Activated CD8-positive, alpha-beta memory T cell treated with anti-CD3 and anti-CD28 coated beads, Interleukin-2, amount 50 U/mL, for 24 hours (primary cell): ENCODE measurements around the gene SLC52A3.
"Not testable (repeated sequence)": the region's sequence is repeated elsewhere in the genome, so short reads cannot be mapped to it uniquely, and the experiment has no call there.

Source experiments
- DNase-seq: peaks from one replicate; pipeline ENCODE4 v3.0.0-alpha.2; 2020; ENCODE audit errors: extremely low read depth

SLC52A3 gene

DNA sequence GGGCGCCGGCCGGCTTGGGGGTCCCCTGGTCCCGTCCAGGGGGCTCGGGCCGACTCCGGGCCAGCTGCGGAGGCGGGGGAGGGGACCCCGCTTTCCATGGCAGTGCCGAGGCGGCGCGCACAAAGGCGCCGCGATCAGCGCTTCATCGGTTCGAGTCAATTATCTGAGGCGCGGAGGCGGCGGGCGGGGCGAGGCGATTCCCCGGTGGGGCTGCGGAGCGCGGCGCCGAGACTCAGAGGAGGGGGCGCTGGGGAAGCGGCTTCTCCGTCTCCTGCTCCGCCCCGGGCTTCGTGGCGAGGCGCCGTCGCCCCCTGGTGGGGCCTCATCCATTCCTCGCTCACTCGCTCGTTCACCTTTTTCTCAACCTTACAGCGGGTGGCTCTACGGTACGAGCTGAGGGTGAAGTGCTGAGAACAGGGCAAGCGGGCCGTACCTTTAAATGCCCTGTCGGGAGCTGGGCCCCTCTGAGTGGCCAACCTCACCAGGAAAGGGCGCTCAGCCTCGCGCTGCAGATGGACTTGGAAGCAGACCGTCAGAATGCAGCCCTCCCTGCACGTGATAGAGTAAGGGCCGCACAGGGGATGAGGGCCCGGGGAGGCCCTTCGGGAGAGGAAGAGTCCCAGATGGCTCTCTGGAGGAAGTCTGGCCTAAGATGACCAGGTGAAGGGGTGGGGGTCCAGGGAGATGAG lies 39.9 kb downstream of the SLC52A3 start:
- DNase-seq = peak; percentile 7

DNA sequence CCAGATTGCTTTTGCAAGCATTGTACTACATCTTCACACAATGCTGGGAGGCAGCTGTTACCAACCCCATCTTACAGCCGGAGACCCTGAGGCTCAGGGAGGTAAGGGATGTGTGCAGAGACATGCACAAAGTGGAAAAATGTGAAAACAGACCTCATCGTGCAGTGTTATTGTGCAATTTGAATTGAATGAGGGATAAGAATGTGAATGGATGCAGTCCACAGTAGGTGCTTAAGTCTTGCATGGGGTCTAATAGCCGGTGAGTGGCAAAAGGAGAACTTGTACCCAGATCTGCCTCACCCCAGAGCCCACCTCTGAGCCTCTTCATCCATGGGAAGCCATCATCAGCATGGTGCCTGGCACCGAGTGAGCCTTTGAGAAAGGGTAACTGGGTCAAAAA lies 42.1 kb downstream of the SLC52A3 start:
- no peak for DNase-seq

DNA sequence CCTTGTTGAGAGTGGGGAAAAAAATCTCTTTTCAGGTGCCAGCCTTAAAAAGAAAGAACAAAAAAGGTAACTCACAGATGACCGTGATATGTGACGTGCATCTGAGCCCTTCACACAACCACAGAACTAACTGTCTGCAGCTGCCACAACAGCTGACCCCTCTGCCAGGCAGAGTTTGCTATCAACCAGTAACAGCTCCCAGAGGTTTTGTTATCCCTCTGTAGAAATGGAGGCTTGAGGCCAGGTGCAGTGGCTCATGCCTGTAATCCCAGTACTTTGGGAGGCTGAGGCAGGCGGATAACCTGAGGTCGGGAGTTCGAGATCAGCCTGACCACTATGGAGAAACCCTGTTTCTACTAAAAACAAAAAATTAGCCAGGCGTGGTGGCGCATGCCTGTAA lies 42.8 kb downstream of the SLC52A3 start:
- DNase-seq = no peak

DNA sequence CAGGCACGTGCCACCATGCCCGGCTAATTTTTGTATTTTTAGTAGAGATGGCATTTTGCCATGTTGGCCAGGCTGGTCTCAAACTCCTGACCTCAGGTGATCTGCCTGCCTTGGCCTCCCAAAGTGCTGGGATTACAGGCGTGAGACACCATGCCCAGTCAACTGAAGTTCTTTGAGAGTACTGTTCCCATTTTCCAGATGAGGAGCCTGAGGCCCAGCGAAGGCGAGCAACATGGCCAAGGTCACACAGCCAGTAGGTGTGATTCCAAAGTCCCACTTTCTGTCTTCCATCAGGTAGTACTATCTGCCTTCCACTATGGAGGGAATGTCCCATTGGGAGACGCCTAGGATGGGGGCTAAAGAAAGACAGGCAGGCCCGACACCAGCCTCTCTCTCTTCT lies 43.5 kb downstream of the SLC52A3 start:
- DNase-seq = not testable (repeated sequence)

DNA sequence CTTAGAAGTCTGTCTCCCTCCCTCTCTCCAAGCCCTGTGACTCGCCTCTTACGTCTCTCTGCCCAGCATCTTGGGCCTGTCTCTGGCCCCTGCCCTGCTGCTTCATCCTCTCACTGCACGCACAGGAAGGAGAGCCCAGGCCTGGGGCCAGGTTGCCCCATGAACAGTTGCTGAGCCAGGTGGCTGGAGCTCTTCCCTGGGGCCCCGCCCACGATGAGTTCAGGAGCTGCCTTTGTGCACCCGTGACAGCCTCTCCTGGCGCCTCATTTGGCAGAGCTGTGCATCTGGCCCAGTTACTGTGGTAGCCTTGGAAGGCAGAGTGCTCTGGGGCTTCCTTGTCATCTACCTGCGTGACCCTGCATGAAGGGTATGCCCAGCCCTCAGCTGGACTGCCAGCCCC lies 44.5 kb downstream of the SLC52A3 start:
- no peak for DNase-seq

DNA sequence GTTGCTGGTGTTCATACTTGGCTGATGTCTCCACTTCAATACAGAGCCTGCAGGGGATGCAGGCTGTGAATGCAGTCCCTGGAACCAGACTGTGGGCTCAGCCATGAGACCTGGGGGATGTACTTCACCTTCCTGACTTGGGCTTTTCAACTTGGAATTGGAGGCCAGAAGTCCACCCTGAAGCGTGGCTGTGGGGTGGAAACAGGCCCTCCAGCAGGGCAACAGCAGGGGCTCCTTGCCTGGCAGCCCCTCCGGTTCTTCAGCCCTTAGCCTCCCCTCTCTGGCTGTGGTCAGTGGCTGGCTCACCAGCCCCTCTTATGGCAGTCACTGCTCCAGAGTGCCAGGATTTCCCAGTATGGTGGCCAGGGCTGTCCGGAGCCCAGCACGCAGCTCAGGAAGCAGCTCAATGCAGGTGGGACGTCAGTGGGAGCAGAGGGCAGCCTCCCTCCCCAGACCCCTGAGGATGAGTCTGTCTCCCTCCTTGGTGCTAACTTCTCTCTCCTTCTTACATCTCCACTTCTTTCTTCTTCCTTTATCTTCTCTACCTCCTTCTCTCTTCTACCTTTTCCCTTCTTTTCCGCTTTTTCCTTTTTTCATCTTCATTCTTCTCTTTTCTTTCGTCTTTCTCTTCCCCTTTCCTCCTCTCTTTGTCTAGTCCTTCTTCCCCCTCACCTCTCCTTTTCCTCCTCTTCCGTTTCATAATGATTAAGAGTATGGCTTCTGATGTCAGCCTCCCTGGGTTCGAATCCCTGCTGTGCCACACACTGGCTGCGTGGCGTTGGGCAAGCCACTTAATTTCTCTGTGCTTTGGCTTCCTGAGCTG lies 45.3 kb downstream of the SLC52A3 start:
- no peak for DNase-seq

DNA sequence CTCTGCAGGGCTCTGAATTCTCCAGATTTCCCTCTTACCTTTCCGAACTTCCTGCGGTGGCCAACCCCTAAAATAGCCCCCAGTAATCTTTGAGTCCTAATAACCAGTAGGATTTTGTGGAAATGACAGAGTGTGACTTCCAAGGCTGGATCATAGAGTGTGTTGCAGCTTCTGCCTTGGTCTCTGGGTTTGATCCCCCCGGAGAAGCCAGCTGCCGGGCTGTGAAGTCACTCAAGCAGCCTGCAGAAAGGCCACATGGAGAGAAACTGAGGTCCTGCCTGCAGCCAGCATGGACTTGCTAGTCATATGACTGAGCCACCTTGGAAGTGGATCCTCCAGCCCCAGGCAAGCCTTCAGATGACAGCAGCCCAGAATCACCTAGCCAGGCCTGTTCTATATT lies 46.4 kb downstream of the SLC52A3 start:
- DNase-seq = no peak

DNA sequence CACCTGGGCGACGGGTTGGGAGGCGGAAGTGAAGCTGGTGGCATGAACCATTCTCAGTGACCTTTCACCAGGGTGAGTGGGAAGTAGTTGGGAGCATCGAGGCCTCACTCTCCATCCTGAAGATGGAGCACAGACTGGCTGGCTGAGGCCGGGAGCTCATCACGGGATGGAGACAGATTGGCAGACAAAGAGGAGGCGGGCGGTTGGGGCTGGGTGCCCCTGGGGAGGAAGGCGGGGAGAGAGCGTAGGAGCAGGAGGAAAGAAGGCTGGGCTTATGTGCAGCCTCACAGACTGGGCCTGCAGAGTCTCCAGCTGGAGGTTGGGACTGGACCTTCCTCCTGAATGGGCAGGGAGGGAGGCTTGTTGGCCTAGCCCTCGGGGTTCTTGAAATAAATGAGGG lies 48.5 kb downstream of the SLC52A3 start:
- no peak for DNase-seq

DNA sequence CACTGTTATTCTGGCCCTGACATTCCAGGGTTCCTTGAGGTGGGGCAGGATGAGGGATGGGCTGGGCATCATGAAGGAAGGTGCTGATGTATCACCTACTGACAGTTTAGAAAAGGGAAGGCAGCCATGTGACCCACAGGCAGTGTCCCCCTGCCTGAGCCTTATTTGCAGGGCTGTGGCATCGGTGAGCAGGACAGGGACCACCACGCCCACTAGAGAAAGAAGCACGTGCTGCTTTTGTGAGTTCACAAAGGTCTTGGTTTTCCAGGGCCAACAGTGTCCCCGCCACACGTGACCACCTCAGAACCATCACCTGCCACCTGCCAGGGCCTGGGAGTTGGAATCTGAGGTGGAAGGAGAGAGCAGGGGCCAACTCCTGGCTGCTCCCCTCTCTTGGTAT lies 49.2 kb downstream of the SLC52A3 start:
- no peak for DNase-seq

DNA sequence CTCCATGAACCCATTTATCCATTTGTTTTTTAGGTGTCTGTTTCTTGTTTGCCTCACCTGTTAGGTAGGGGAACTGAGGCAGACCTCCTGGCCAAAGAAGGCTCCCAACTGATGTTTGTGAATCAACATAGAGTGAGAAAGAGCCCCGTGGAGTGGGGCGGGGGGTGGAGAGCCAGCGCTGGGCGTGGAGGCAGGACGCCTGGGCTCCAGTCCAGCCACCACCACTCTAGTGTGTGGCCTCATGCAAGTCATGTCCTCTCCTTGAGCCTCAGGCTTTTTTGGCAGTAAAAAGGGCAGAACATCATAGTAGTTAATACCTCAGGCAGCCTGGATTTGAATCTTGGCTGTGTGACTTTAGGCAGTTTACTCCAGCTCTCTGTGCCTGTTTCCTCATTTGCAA lies 50.5 kb downstream of the SLC52A3 start:
- no peak for DNase-seq

DNA sequence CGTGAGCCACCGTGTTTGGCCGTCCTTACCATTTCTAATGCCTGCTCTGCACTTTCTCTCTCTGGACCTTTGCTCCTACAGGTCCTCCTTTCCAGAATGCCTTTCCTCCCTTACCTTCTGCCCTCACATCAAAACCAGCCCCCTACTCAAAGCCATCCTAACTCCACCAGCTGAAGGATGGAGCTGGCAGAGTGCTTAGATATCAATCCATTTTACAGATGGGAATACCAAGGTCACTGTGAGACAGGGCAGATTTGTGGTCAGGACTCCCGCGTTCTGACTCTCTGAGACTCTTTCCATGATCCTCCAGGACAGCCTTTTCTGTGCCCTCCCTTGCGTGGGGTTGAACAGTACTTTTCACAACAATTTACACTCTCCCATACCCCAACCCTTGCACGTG lies 51.0 kb downstream of the SLC52A3 start:
- DNase-seq = no peak

DNA sequence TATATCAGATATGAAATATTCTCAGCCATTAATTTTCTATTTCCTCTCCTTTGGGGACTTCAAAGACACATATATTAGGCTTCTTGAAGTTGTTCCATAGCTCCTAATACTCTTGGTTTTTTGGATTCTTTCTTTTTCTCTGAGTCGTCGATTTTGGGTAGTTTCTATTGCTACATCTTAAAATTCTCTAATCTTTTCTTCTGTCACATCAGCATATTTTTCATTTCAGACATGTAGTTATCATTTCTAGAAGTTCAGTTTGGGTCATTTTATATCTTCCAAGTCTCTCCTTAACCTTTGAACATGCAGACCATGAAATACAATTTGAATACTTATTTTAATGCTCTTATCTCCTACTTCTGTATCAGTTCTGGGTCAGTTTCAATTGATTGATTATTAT lies 53.8 kb downstream of the SLC52A3 start:
- DNase-seq = no peak

DNA sequence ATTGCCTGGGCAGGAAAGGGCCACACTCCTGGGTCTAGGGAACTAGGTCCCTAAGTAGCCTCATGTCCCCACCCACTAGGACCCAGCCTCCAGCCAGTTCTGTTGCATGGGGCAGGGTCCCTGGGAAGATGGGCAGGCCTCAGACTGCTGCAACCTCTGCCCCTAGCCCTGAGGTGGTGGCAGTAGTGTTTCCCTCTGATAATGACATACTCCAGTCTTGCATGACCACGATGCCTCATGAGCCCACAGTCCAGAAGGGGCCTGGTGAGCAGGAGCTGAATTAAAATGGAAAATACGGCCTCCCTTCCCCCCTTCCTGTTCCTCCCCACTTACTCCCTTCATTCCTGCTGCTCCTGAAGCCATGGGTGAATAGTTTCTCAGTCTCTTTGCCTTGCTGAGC lies 56.7 kb downstream of the SLC52A3 start:
- no peak for DNase-seq

DNA sequence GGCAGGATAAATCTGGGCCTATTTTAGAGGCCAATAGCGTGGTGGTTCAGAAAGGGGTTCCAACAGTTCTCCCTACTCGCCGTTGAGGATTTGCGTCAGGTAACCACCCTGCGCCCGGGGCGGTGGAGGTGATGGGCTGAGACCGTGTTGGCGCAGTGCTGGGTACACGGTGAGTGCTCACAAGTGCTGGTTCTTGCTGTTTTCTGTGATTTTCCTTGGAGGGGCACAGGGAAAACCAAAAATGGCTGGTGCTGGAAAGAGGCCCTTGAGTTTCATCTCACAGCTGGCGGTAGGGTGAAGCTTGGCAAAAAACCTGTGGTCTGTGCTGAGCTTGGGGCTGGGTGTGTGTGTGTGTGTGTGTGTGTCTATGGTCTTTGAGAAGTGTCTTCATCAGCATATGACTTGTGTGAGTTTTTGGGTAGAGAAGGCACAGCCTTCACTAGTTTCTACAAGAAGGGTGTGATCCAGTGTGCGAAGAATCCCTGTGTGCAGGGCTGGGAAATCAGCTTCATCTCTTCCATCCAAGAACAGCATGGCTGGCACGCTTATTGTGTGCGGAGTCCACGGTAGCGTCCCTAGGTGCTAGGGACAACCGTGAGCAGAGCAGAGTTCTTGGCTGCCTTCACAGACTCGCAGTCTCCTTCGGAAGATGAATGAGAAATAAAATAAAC lies 57.4 kb downstream of the SLC52A3 start:
- DNase-seq = no peak
